Measurements from ENCODE around the gene CDC42SE2.

DNA sequence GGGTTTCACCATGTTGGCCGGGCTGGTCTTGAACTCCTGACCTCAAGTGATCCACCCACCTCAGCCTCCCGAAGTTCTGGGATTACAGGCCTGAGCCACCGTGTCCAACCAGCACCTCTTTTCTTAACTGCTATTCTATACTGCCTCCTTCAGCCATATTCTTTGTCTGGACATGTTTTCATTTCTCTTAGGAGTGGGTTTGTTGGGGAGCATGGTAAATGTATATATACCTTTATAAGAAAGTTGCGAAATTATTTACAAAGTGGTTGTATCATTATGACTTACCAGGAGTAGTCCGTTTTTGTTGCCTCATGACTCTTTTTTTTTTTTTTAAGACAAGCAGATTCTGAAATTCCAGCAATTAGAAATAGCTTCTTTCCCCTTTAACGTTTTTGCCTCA, 38.7 kb downstream of the CDC42SE2 start:
- TF ChIP-seq, protein P1, sequence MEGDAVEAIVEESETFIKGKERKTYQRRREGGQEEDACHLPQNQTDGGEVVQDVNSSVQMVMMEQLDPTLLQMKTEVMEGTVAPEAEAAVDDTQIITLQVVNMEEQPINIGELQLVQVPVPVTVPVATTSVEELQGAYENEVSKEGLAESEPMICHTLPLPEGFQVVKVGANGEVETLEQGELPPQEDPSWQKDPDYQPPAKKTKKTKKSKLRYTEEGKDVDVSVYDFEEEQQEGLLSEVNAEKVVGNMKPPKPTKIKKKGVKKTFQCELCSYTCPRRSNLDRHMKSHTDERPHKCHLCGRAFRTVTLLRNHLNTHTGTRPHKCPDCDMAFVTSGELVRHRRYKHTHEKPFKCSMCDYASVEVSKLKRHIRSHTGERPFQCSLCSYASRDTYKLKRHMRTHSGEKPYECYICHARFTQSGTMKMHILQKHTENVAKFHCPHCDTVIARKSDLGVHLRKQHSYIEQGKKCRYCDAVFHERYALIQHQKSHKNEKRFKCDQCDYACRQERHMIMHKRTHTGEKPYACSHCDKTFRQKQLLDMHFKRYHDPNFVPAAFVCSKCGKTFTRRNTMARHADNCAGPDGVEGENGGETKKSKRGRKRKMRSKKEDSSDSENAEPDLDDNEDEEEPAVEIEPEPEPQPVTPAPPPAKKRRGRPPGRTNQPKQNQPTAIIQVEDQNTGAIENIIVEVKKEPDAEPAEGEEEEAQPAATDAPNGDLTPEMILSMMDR (IDR thresholded peaks at IDR 0.05): no peak
- TF ChIP-seq CBFB (CRISPR knock-in tag; IDR thresholded peaks at IDR 0.05; ENCODE audit: low read depth): no peak
- TF ChIP-seq FOXJ3 (CRISPR knock-in tag; IDR thresholded peaks at IDR 0.05; ENCODE audit: borderline replicate concordance): no peak
- no peak for TF ChIP-seq IRF2 (CRISPR knock-in tag; IDR thresholded peaks at IDR 0.05; ENCODE audit: borderline replicate concordance, low read depth)
- TF ChIP-seq ESRRA (CRISPR knock-in tag; IDR thresholded peaks at IDR 0.05; ENCODE audit: borderline replicate concordance): no peak
- TF ChIP-seq, protein P2, sequence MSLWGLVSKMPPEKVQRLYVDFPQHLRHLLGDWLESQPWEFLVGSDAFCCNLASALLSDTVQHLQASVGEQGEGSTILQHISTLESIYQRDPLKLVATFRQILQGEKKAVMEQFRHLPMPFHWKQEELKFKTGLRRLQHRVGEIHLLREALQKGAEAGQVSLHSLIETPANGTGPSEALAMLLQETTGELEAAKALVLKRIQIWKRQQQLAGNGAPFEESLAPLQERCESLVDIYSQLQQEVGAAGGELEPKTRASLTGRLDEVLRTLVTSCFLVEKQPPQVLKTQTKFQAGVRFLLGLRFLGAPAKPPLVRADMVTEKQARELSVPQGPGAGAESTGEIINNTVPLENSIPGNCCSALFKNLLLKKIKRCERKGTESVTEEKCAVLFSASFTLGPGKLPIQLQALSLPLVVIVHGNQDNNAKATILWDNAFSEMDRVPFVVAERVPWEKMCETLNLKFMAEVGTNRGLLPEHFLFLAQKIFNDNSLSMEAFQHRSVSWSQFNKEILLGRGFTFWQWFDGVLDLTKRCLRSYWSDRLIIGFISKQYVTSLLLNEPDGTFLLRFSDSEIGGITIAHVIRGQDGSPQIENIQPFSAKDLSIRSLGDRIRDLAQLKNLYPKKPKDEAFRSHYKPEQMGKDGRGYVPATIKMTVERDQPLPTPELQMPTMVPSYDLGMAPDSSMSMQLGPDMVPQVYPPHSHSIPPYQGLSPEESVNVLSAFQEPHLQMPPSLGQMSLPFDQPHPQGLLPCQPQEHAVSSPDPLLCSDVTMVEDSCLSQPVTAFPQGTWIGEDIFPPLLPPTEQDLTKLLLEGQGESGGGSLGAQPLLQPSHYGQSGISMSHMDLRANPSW (CRISPR knock-in tag; conservative IDR thresholded peaks at IDR 0.05; ENCODE audit: low read depth): no peak
